Osteocyte (in vitro differentiated cells): Measurements from ENCODE around the gene SPC24. TPM values are rescaled to one million over a fixed set of nuclear protein-coding genes. Genes with fewer than 3 reads are reported as not detected.
A peak's percentile ranks its signal among the peaks of the same experiment; 100 is the strongest.

Experiments used
- DNase-seq: peaks from one replicate; pipeline ENCODE4 v3.0.0; 2021; ENCODE audit warnings: mixed read lengths; ENCODE audit not compliant: unreplicated experiment; ENCODE audit errors: extremely low spot score
- H3K27ac Mint-ChIP-seq: one replicate; pipeline ENCODE4 v1.8.0; 2021; ENCODE audit warnings: mild to moderate bottlenecking, mixed read lengths; ENCODE audit not compliant: unreplicated experiment
- H3K27me3 Mint-ChIP-seq: one replicate; pipeline ENCODE4 v1.8.0; 2021; ENCODE audit warnings: mixed read lengths; ENCODE audit not compliant: unreplicated experiment
- H3K36me3 Mint-ChIP-seq: one replicate; pipeline ENCODE4 v1.8.0; 2021; ENCODE audit warnings: mixed read lengths; ENCODE audit not compliant: unreplicated experiment
- H3K4me1 Mint-ChIP-seq: one replicate; pipeline ENCODE4 v1.8.0; 2021; ENCODE audit warnings: mixed read lengths; ENCODE audit not compliant: unreplicated experiment
- H3K4me3 Mint-ChIP-seq: one replicate; pipeline ENCODE4 v1.8.0; 2021; ENCODE audit warnings: mild to moderate bottlenecking, moderate library complexity, mixed read lengths; ENCODE audit not compliant: unreplicated experiment
- H3K9me3 Mint-ChIP-seq: one replicate; pipeline ENCODE4 v1.8.0; 2021; ENCODE audit warnings: mixed read lengths; ENCODE audit not compliant: unreplicated experiment
- CTCF ChIP-seq: fragments of 200-600 bp; sonication (generic); IDR thresholded peaks from 2 replicates; pipeline ENCODE4 v1.5.0; 2021; ENCODE audit warnings: antibody characterized with exemption, mild to moderate bottlenecking, moderate library complexity
- total RNA-seq: library from RNA; stranded (reverse); gene quantifications from 2 replicates; pipeline ENCODE4 v1.2.1, GENCODE V29; 2021

SPC24 gene
- total RNA-seq, 1 donor from 2014 or later = 13.5 TPM

GRCh38 chr19:11172576-11172975 lies 17.0 kb upstream of the SPC24 start:
- Mint-ChIP-seq H3K36me3 (peaks cover 53% of the 10 kb centered on the region), H3K27ac (no peak overlapping the region), H3K27me3 (no peaks in the 10 kb centered on the region), H3K4me1 (peaks cover 10% of the 10 kb centered on the region), H3K4me3 (no peak overlapping the region), H3K9me3 (no peaks in the 10 kb centered on the region)
- no peak for TF ChIP-seq CTCF
- DNase-seq = no peak

GRCh38 chr19:11171144-11171543 lies 15.6 kb upstream of the SPC24 start:
- peaks cover 59% of the 10 kb centered on the region for H3K36me3 Mint-ChIP-seq

GRCh38 chr19:11169896-11170678 lies 14.5 kb upstream of the SPC24 start:
- peaks cover 10% of the 10 kb centered on the region for H3K4me1 Mint-ChIP-seq
- DNase-seq = no peak
- no peaks in the 10 kb centered on the region for H3K27me3 Mint-ChIP-seq
- H3K36me3 Mint-ChIP-seq = peaks cover 62% of the 10 kb centered on the region
- no peak for TF ChIP-seq CTCF
- H3K27ac Mint-ChIP-seq = peak overlapping the region; percentile 4
- H3K9me3 Mint-ChIP-seq = no peaks in the 10 kb centered on the region
- H3K4me3 Mint-ChIP-seq = no peak overlapping the region

More at GRCh38 chr19:11171144-11171543, 15.6 kb upstream of the SPC24 start:
- no peak overlapping the region for H3K27ac Mint-ChIP-seq
- H3K27me3 Mint-ChIP-seq = no peaks in the 10 kb centered on the region
- no peak overlapping the region for H3K4me3 Mint-ChIP-seq
- no peak for DNase-seq
- peaks cover 10% of the 10 kb centered on the region for H3K4me1 Mint-ChIP-seq
- TF ChIP-seq CTCF = no peak
- no peaks in the 10 kb centered on the region for H3K9me3 Mint-ChIP-seq

GRCh38 chr19:11168568-11168967 lies 13.0 kb upstream of the SPC24 start:
- no peak for DNase-seq
- Mint-ChIP-seq H3K4me1 (peaks cover 10% of the 10 kb centered on the region), H3K27me3 (no peaks in the 10 kb centered on the region), H3K9me3 (no peaks in the 10 kb centered on the region), H3K27ac (peak overlapping the region; percentile 74), H3K36me3 (peaks cover 67% of the 10 kb centered on the region), H3K4me3 (no peak overlapping the region)
- TF ChIP-seq CTCF = no peak

- H3K36me3 Mint-ChIP-seq = peaks cover 54% of the 10 kb centered on the region
- TF ChIP-seq CTCF = no peak
- no peak overlapping the region for H3K4me3 Mint-ChIP-seq
- H3K27me3 Mint-ChIP-seq = no peaks in the 10 kb centered on the region
- H3K9me3 Mint-ChIP-seq = no peaks in the 10 kb centered on the region
- no peak for DNase-seq
- peak overlapping the region; percentile 56 for H3K27ac Mint-ChIP-seq
- peaks cover 10% of the 10 kb centered on the region for H3K4me1 Mint-ChIP-seq
Observed at GRCh38 chr19:11166281-11167142, 10.9 kb upstream of the SPC24 start.
